ENCODE results near the gene PLXNA3. TPM values are rescaled to one million over a fixed set of nuclear protein-coding genes. Genes with fewer than 3 reads are reported as not detected.

The PLXNA3 gene
- total and polyA plus RNA-seq, 10 of the 15 experiments (the other 5 are each of a cell fraction or from before 2014, with no cell fraction given) = 0.26 to 26.8 (median 3.4) TPM

- H4K20me1 ChIP-seq (ENCODE audit: control insufficient read depth, insufficient read depth) = no peaks in the 10 kb centered on the region
- no peaks in the 10 kb centered on the region for H3K79me2 ChIP-seq (ENCODE audit: control insufficient read depth, insufficient read depth, low read length)
- H3K4me1 ChIP-seq (ENCODE audit: control insufficient read depth, insufficient read depth, low read length) = no peaks in the 10 kb centered on the region
- ChIA-PET CTCF (no interaction called here), SMC1A (ENCODE audit: uncharacterized antibody, unreplicated experiment) (no interaction called here), RAD21 (ENCODE audit: unreplicated experiment) (no interaction called here), POLR2A (no interaction called here)
- no peak overlapping the region for H3K4me3 ChIP-seq
- BruUV-seq (replicated peaks) = no TSS peak
- TF ChIP-seq ZNF622 (IDR thresholded peaks at IDR 0.05) = no peak
- no peak for TF ChIP-seq KAT2A (conservative IDR thresholded peaks at IDR 0.05; ENCODE audit: control insufficient read depth, low read depth, low read length)
- in situ Hi-C loops (cut with MboI) (no loop called here), intact Hi-C loops (cut with micrococcal nuclease; ENCODE audit: unreplicated experiment) (no loop called here)
- DNase-seq (ENCODE audit: low read depth, low spot score) = no peak
- 94% methylated on average over 19 of the region's 21 CpGs for WGBS (ENCODE audit: insufficient coverage, insufficient replicate concordance, low lambda C conversion rate, missing lambda C conversion rate)
- ATAC-seq = no peak
- no peak overlapping the region for H2AFZ ChIP-seq (ENCODE audit: control insufficient read depth, low read depth, low read length)
- H3K27me3 ChIP-seq (replicated peaks in 1 of 2; ENCODE audit: control insufficient read depth in 2 of 2, insufficient read depth in 2 of 2, low read length in 1 of 2) = no peaks in the 10 kb centered on the region
- H3K4me2 ChIP-seq (ENCODE audit: control insufficient read depth, insufficient read depth) = no peak overlapping the region
- FAIRE-seq = no peak
- H3K27ac ChIP-seq (ENCODE audit: control insufficient read depth, insufficient read depth) = no peak overlapping the region
- H3K9me3 ChIP-seq (replicated peaks; ENCODE audit: control insufficient read depth, insufficient read depth, low read length) = no peaks in the 10 kb centered on the region; the same call in 2 of the 3 replicates
- H3K9ac ChIP-seq (ENCODE audit: control insufficient read depth, insufficient read depth, low read length) = no peak overlapping the region
- peaks cover 0 to 2% of the 10 kb centered on the region in 2 experiments; a peak in 3 of 4 replicates for H3K36me3 ChIP-seq (ENCODE audit: control insufficient read depth in 2 of 2, insufficient read depth in 2 of 2, low read length in 1 of 2)
These were observed 9.5 kb downstream of the PLXNA3 start for GRCh38 chrX:154467556-154467955.

- H3K4me1 ChIP-seq (ENCODE audit: control insufficient read depth, insufficient read depth, low read length) = no peaks in the 10 kb centered on the region
- no peak overlapping the region for H2AFZ ChIP-seq (ENCODE audit: control insufficient read depth, low read depth, low read length)
- H3K4me3 ChIP-seq = no peak overlapping the region
- H3K27ac ChIP-seq (ENCODE audit: control insufficient read depth, insufficient read depth) = no peak overlapping the region
- no peak for TF ChIP-seq HDGF (IDR thresholded peaks at IDR 0.05)
- no peak for TF ChIP-seq TAF1 (IDR thresholded peaks at IDR 0.05; ENCODE audit: borderline replicate concordance, low read depth, low read length)
- no peak for TF ChIP-seq FOXM1 (IDR thresholded peaks at IDR 0.05; ENCODE audit: low read depth, low read length)
- DNase-seq (ENCODE audit: low read depth, low spot score) = no peak
- peaks cover 0 to 2% of the 10 kb centered on the region in 2 experiments; a peak in 3 of 4 replicates for H3K36me3 ChIP-seq (ENCODE audit: control insufficient read depth in 2 of 2, insufficient read depth in 2 of 2, low read length in 1 of 2)
- in situ Hi-C loops (cut with MboI) = no loop called here
- SMC1A ChIA-PET (ENCODE audit: uncharacterized antibody, unreplicated experiment) = no interaction called here
- RAD21 ChIA-PET (ENCODE audit: unreplicated experiment) = no interaction called here
- H3K4me2 ChIP-seq (ENCODE audit: control insufficient read depth, insufficient read depth) = no peak overlapping the region
- no peaks in the 10 kb centered on the region for H3K27me3 ChIP-seq (replicated peaks in 1 of 2; ENCODE audit: control insufficient read depth in 2 of 2, insufficient read depth in 2 of 2, low read length in 1 of 2)
- H3K9ac ChIP-seq (ENCODE audit: control insufficient read depth, insufficient read depth, low read length) = no peak overlapping the region
- intact Hi-C loops (cut with micrococcal nuclease; ENCODE audit: unreplicated experiment) = no loop called here
- no peak for FAIRE-seq
- ATAC-seq = no peak
- H4K20me1 ChIP-seq (ENCODE audit: control insufficient read depth, insufficient read depth) = no peaks in the 10 kb centered on the region
- no peaks in the 10 kb centered on the region; the same call in 2 of the 3 replicates for H3K9me3 ChIP-seq (replicated peaks; ENCODE audit: control insufficient read depth, insufficient read depth, low read length)
- no TSS peak for BruUV-seq (replicated peaks)
- POLR2A ChIA-PET = no interaction called here
- CTCF ChIA-PET = no interaction called here
- 86% methylated on average over 22 of the region's 23 CpGs for WGBS (ENCODE audit: insufficient coverage, insufficient replicate concordance, low lambda C conversion rate, missing lambda C conversion rate)
- no peaks in the 10 kb centered on the region for H3K79me2 ChIP-seq (ENCODE audit: control insufficient read depth, insufficient read depth, low read length)
These were observed 10.1 kb downstream of the PLXNA3 start for GRCh38 chrX:154468217-154468616.
